GM18861 (cell line): Measurements from ENCODE around the gene RNF10.
"Not testable (repeated sequence)": the region's sequence is repeated elsewhere in the genome, so short reads cannot be mapped to it uniquely, and the experiment has no call there.

Experiments
- ATAC-seq: cut with Tn5 transposase; IDR thresholded peaks from one replicate; pipeline ENCODE4 v1.9.1; 2021; ENCODE audit not compliant: unreplicated experiment

RNF10 gene

DNA sequence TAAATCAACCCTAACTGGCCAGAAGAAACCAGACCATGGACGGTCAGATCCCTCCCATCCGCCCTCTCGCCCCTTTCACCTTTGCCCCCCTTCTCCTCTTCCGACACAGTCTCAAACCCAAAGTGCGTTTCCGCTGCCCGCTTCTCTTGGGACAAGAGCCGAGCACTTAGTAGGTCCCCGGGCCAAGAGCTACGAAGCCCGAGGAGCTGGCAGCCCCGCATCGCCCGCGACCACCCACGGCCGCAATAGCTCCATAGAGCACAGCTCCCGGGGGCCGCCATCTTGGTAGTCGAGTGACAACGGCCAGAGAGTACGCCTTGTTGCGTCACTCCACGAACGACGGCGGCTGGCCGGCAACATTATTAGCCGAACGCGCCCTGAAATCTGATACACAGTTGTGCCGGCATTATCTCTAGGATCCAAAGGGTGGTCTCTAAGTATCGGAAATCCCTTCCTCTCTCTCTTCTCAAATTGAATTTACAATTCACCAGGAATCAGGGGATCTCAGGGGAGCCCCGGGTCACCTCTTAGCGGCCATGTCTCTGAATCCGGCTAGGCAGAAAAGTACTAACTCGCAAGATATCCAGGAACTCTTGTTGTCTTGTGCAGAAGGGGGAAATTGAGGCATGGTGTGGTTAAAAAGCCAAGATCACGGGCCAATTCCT lies 5.2 kb upstream of the RNF10 start, which contains the start of gene COQ5:
COQ5 (minus strand) TSS at position 298 of the 665 bp plus-strand sequence; CDS start at position 281, 17 bp downstream.
- peak; percentile 54 for ATAC-seq

DNA sequence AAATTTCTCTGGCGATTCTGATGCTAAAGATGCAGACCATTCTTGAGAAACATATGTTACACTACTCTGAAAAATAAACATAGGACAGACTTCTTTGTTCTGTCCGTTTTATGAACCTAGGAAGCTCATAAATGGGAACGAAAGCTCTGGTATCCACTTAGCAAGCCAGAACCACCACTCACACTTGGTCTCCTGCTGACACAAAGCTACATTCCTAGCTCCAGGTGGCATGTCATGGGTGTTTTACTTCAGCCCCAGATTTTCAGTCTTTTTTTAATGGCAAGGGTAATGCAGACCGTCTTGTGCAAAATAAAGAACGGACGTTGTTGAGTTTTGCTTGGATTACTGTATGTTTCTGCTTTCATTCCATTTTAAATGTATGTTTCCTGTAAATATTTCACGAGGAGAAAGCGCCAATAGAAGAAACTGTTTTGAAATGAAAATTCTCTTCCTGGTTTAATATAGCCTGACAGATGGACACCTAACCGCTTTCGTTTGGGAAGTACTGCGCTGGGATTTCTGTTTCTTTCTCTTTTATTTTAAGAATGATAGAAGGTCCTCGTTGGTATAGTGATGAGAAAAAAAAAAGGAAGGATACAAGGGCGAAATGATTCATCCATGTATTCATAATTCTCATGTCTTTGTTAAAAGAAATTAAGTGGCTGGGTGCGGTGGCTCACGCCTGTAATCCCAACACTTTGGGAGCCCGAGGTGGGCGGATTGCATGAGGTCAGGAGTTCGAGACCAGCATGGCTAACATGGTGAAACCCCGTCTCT lies 4.3 kb upstream of the RNF10 start:
- no peak for ATAC-seq

DNA sequence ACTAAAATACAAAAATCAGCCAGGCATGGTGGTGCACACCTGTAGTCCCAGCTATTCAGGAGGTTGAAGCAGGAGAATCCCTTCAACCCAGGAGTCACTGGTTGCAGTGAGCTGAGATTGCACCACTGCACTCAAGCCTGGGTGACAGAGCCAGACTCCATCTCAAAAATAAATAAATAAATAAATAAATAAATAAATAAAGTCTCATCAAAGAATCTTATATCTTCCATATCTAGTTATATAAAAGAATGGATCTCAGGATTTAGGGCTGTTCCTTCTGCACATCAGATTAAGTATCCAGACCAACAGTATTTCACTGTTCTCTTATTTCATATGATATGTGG lies 3.8 kb upstream of the RNF10 start:
- ATAC-seq: not testable (repeated sequence)

DNA sequence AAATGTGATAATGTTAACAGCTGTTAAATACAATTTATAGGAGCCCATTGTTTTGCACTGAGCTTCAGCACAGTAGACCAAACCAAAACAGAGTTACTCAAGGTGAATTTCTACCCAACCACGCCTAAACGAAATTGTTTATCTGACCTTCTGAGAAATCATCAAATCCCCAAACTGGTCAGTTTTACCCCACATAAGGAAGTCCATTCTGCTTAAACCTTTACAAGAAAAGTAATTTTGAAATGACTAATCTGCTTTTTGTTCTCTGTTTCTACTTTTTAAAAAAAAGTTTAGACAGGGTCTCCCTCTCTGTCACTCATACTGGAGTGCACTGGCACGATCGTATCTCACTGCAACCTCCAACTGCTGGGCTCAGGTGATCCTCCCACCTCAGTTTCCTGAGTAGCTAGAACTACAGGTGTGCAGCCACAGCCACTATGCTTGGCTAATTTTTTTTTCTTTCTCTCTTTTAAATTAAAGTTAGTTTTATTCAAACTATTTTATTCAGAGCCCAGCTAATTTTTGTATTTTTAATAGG lies 1.4 kb upstream of the RNF10 start:
- no peak for ATAC-seq

DNA sequence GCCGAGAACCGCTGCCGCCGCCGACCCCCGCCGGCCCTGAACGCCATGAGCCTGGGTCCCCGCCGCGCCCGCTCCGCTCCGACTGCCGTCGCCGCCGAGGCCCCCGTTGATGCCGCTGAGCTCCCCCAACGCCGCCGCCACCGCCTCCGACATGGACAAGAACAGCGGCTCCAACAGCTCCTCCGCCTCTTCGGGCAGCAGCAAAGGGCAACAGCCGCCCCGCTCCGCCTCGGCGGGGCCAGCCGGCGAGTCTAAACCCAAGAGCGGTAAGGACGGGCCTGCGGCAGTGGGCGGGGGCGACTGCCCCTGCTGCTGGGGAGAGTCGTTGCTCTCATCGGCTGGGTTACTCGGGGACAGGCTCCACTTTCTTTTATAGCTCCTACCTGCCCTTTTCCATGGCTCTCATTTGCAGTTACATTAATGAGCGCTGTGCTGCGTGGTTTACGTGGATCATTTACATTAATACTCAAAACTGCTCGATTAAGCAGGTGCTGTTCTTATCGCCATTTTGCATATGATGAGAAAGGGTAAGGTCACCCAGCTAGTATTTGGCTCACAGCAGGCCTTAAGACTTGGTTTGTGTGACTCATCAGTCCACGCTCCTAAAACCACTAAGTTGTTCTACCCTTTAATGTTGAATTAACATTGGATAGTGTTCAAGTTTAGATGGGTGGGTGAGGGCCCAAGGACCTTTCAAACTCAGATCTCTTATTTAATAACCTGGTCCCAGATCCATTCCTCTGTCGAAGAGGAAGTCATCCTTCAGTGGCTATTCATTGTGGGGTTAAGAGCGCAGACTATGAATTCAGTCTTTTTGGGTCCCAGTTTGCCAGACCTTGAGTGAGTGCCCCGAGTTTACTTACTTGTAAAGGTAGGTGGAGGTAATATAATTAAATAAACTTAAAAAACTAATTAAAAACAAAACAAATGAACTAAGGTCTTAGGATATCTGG lies 823 bp downstream of the RNF10 start:
- peak; percentile 13 for ATAC-seq

DNA sequence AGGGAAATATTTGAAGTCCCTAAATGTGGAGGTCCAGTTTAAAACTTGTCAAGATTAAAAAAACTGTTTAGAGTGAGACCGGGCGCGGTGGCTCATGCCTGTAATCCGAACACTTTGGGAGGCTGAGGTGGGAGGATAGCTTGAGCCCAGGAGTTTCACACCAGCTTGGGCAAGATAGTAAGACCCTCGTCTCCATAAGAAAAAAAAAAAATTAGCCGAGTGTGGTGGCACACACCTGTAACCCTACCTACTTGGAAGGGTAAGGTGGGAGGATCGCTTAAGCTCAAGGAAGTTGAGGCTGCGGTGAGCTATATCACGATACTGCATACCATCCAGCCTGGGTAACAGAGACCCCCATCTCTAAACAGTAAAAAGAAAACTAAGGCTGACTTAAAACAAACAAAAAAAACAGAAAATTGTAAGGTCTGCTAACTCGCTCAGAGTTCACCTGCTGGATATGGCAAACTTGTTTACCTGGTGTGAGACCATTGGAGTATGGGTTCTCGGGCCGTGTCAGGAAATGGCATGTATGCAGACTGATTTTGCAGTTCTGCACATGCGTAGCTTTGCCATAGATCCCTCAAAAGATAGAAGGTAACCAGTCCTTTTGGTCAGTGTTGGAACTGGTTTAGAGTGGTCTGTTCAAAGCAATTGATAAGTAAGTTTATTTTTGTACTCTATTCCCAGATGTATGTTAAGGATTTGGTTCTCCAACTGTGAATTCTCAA lies 2.1 kb downstream of the RNF10 start:
- no peak for ATAC-seq

DNA sequence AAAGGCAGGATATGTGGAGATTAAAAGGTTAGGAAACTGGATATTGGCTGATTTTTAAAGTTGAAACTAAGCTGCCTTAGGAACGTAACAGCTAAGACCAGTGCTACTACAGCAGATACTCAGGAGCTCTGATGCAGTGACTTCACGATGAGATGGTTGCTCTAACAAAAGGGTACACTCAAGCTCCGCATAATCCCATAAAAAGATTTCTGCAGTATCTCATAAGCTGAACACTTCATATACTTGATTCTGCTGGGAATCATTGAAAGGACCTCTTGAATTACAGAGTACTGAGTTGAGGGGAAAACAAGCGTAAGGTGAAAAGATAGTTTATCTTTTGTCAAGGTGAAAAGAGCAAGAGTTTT lies 3.7 kb downstream of the RNF10 start:
- no peak for ATAC-seq

DNA sequence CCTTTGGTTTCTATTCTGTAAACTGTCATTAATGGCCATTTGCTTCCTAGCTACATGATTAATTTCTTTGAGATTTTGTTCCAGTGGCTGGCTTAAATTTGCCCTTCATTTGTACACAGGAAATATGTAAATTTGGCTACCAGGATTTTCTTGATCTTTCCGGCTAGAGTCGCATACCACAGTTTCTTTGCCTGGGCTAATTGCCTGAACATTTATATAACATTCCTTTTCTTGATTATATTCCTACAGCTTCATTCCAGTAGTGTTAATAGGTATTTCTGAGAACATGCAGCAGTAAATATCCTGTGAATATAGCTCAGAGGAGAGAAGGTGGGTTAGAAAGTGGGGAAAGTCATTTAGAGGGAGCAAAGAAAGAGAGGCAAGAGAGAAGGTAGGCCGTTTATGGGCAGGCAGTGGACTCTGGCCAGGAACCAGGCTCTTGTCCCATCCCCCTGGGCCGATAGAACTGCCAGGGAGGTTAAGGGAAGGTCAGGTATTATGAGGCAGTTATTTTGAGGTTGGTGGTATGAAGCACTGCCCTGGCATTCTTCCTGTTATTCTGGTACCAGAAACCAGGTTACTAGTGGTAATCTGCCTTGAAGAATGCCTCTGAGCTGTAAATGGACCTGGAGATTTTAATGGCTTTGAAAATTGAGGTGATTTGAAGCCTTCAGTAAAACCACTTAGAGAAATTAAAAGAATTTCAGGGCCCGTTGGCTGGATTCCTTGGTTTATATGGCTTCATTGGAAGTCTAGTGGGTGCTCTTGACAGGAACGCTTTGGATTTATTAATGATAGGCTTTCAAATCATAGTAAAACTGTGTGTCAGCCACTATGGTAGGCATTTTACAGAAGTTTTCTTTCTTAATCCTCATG lies 4.4 kb downstream of the RNF10 start:
- no peak for ATAC-seq

DNA sequence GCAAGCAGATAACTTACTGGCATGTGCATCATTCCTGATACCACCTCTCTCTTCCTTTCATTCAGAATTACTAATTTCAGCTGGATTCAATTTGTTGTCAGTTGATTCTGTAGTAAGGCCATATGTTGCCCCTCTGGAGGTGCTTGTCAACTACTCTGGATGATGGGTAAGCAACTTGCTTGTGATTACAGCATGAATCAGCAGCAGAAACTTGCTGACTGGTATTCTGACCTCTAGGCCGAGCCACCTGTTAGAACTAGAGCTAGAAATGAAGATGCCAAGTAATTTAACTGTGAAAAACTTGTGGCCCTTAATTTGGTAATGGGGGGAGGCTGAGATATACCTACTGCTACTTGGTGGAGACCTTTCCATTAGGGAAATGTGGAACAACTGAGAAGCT lies 5.1 kb downstream of the RNF10 start:
- no peak for ATAC-seq

DNA sequence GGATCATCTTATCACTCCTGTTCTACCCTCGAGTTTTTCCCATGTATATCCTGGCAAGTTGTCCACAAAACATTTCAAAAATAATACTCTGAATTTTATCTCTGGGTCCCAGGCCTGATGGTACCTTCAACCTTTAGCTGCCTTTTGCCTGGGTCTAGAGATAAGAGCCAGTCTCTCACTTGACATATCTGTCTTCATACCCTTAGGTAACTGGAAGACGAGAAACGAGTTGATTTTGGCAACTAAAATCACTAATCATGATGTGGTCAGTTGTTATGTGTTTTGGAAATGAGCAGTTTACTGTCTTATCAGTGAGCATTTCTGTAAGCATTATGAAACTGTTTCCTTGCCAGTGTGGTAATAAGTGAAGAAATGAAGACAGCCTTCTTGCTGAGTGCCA lies 6.3 kb downstream of the RNF10 start:
- ATAC-seq: no peak

DNA sequence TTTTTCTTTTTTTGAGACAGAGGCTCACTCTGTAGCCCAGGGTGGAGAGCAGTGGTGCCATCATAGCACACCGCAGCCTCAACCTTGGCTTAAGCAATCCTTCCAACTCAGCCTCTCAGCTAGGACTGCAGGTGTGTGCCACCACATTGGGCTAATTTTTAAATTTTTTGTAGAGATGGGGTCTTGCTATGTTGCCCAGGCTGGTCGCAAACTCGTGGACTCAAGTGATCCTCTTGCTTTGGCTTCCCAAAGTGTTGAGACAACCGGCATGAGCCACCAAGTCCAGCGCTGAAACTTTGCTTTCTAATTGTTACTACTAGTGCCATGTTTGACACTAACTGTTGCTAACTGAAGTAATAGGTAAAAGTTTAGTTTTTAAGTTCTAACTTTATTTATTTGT lies 8.0 kb downstream of the RNF10 start:
- ATAC-seq: no peak

DNA sequence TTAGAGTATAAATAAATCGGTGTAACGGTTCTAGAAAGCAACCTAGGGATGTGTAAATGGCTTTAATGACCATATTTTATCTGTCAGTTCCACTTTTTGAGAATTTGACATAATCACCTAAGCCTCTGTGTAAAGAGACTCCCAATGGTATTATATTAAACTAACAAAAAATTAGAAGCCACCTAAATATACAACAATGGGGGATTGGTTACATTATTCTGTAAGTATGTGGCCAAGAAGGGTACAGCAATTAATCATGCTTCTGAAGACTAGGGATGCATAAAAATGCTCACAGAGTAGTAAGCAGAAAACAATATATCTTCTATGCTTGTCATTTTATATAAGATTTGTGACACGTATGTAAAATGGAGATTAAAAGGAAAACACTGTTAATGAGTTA lies 10.5 kb downstream of the RNF10 start:
- ATAC-seq: no peak

DNA sequence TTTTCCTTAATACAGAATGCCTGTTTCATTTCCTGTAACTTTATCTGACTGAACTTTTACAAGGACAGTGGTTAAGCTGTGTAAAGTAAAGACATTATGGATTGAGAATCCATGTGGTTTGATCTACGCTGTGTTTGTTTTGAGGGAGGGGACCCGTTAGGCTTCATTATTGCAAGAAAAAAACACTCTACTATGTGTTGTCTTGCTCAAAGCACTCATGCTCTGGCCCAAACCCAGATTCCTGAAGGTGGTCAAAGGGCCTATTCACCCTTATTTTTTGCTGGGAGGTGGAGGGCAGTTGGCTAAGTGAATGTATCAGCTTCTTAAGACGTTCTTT lies 11.9 kb downstream of the RNF10 start:
- no peak for ATAC-seq

DNA sequence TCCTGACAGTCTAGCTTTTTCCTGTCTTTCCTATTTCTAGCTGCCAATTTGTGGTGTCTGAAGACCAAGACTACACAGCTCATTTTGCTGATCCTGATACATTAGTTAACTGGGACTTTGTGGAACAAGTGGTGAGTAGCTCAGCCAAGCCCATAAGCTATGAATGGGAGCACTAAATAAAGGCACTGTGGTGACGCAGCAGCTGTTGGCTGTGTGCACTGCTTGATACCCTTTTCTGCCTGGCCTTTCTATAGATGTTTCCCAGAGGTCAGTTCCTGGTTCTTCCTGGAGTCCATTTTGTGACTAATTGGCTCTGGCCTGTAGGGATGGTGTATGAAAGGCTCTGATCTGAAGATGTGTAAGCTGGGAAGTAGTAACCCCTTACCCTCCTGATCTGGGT lies 20.5 kb downstream of the RNF10 start:
- no peak for ATAC-seq

DNA sequence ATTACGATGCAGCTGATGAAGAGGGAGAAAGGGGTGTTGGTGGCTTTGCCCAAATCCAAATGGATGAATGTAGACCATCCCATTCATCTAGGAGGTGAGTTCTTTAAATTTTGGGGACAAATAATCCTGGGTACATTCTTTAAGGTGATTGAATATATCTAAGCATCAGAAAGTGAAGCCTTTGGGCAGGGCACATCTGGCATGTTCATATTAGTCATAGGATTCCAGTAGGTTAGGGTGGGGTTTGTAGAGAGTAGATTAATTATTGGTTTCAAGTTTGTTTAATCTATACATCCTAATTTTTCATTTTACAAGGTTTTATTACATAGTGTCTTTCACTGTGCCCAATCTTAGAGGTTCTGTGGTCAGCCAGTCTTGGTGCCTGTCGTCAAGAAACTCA lies 23.4 kb downstream of the RNF10 start:
- ATAC-seq: no peak

DNA sequence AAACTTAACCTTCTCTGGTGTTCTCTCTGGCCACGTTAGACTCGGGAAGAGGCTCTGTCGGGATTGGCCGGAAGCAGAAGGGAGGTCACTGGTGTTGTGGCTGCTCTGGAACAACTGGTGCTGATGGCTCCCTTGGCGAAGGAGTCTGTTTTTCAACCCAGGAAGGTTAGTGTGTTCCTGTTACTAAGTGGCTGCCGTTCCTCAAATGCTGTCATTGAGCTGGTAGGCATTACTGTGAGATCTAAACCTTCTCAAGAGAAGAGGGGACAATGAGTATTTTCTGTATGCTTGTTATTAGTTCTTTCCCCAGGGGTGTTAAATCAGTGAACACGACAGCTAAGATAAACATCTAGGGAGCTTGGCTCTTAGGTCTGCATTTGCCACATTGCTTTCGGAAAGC lies 28.8 kb downstream of the RNF10 start:
- ATAC-seq: no peak

DNA sequence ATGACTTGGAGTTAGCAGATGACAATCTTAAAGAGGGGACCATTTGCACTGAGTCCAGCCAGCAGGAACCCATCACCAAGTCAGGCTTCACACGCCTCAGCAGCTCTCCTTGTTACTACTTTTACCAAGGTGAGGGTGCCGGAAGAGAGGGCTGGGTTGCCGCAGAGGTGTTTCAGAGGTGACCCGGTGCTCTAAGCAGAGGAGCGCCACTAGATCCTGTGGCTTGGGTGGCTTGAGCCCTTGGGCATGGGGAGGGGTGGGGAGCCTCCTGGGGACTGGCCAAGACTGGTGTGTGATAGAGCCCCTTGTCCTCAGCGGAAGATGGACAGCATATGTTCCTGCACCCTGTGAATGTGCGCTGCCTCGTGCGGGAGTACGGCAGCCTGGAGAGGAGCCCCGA lies 29.3 kb downstream of the RNF10 start:
- ATAC-seq: no peak

DNA sequence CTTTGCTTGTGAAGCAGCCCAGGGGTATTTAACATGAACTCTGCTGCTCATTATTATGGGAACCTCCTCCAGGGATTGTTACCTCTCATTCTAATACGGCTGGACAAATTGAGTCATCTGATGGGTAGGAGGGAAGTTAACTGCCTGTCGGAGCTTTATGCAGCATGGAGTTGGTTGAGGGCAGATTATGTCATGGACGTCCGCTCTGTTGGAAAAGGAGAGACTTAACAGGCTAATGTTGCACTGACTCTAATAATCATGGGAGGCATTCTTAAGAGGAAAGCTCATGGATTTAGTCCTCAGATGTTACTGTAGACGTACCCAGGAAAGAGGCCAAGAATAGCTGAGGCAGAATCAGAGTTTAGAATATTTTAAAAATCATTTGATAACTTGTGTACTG lies 37.1 kb downstream of the RNF10 start:
- no peak for ATAC-seq

DNA sequence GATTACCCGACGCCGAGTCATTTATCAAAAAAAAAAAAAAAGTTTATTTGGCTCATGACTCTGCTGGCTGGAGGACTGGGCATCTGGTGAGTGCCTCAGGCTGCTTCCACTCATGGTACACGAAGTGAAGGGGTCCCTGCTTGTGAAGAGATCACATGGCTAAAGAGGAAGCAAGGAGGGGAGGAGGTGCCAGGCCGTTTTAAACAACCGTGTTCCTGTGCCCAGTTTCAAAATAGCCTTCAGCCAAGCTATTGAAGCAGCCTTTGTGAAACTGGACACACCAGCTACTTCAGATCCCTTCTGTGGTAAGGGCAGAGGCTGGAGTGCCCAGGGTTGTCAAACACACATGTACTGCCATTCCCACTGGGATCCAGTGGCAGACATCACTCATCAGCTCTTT lies 39.4 kb downstream of the RNF10 start:
- ATAC-seq: no peak

DNA sequence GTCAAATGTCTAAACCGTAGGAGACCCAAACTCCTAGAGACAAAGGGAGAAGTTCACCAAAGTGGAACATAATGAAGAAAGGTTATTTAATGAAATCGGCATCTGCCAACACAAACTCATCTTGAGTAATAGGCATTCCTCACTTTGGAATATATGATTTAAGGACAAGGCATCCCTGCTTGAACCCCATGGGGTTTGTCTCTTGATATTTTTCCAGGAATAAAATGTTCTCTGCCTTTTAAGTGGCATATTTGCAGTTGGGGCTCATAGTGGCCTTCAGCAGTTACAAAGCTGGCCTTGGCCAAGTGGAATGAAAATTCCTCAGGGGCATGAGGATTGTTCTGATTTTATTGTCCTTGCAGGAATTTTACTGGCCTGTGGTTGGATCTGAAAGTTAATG lies 40.0 kb downstream of the RNF10 start:
- no peak for ATAC-seq
